Purkinje cell (primary cell): ENCODE results near the gene BHMT2. TPM values are rescaled to one million over a fixed set of nuclear protein-coding genes. Genes with fewer than 3 reads are reported as not detected.

Experiments used
- polyA plus RNA-seq: library from polyadenylated mRNA; unstranded; fragments of >200 nt; fragmentation: Nextera tagmentation; gene quantifications from 2 replicates; pipeline ENCODE4 v1.2.1, GENCODE V29; 2014

BHMT2 gene
- not detected in 2 replicates for polyA plus RNA-seq

DNA sequence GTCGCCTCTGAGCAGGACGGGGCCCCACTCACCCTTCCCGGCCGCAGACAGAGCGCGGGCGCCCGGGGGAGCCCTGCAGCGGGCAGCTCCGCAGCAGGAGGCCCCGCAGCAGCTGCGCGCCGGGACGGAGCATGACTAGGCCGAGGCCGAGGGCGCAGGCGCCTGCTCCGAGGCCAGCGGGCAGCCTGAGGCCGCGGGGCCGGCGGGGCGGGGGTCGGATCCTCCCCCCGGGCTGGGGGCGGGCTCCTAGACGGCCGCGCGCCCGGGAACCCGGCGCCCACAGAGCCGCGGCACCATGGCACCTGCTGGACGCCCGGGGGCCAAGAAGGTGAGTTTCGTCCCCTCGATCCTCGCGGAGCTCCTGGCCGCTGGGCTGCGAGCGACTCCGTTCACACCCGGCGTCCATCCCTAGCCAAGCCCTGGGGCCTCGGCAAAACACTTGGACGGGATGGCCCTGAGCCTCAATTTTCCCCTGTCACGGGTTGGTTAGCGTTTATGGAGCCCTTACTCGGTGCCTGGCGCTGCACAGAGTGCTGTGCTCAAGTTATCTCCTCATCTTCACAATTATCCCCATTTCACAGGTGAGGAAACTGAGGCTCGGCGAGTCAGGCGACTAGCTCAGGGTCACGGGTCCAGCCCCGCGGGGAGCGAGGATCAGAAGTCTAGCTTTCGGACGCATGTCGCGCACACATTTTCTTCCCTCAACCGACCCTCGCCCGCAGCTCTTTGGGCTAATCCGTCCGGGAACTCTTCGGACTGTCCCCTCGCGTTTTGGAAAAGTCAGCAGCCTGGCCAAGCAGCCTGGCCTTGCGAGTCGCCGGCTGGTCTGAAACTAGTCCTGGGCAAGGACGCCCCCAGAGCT lies at the start of gene BHMT2, which contains the start of gene DMGDH:
Gene BHMT2, plus strand, starts transcription at position 280 of the 862 bp plus-strand sequence. Its CDS starts 16 bp downstream, at position 296.
Gene DMGDH, minus strand, starts transcription at position 187 of the 862 bp plus-strand sequence. Its CDS starts 54 bp downstream, at position 133.

GRCh38 chr5:79111387-79111959 lies 41.9 kb downstream of the BHMT2 start, which contains the start of gene BHMT:
Gene BHMT (plus strand): TSS chr5:79111809. CDS start chr5:79111886, 77 bp downstream.

Other genes starting within 250 kb of the BHMT2 start
- 7.3 and 8.7 TPM in 2 replicates for gene ARSB, start 84.5 kb upstream of the BHMT2 start, polyA plus RNA-seq
- 0.10 and 0.48 TPM in 2 replicates for gene DMGDH, start 93 bp upstream of the BHMT2 start, polyA plus RNA-seq
- 1.4 TPM in 1 of 2 replicates, not detected in the other for gene BHMT, start 42.0 kb downstream of the BHMT2 start, polyA plus RNA-seq
- gene JMY, start 166.4 kb downstream of the BHMT2 start, polyA plus RNA-seq = 9.4 and 11.8 TPM in 2 replicates